GM20000 (cell line): ENCODE measurements around the gene CERS6.

Experiments used
- DNase-seq: peaks from one replicate; pipeline ENCODE4 v3.0.0; 2012; ENCODE audit warnings: low spot score
- TF ChIP-seq, protein P1 (sequence below): IDR thresholded peaks from 2 replicates; pipeline ENCODE4 v1.5.1; 2012; ENCODE audit warnings: mild to moderate bottlenecking, control low read depth; ENCODE audit errors: extremely low read depth, missing control alignments

Gene CERS6

DNA sequence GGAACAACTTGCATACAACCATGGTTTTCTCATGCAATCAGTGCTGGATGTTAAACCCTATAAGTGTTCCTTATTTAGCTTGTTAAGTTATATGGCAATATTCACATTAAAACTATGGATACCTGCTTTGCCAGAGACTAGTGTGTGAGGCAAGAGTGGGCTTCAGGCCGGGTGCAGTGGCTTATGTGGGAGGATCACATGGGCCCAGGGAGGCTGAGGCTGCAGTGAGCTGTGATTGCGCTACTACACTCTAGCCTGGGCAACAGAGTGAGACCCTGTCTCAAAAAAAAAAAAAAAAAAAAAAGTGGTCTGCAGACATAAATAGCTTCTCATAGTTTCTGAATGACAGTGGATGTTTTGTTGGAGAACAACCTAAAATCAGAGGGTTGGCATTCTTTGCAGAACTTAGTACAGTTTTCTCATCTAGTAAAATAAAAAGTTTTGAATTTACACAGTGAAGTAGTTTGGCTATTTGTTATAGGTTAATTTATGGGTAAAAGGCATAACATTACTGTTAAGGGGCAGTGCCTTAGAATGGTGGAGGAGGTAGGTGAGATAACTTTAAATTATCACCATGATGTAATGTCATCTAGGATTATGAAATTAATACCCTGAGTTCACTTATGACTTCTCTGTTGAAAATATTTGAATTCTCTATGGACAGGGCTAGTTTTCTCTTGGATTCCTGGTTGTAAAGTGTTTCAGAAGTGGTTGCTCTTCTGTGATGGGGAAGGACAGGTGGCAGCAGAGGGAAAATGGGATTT is 5.3 kb downstream of the CERS6 start:
- DNase-seq, result no peak
- TF ChIP-seq, protein P1, sequence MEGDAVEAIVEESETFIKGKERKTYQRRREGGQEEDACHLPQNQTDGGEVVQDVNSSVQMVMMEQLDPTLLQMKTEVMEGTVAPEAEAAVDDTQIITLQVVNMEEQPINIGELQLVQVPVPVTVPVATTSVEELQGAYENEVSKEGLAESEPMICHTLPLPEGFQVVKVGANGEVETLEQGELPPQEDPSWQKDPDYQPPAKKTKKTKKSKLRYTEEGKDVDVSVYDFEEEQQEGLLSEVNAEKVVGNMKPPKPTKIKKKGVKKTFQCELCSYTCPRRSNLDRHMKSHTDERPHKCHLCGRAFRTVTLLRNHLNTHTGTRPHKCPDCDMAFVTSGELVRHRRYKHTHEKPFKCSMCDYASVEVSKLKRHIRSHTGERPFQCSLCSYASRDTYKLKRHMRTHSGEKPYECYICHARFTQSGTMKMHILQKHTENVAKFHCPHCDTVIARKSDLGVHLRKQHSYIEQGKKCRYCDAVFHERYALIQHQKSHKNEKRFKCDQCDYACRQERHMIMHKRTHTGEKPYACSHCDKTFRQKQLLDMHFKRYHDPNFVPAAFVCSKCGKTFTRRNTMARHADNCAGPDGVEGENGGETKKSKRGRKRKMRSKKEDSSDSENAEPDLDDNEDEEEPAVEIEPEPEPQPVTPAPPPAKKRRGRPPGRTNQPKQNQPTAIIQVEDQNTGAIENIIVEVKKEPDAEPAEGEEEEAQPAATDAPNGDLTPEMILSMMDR, result no peak

DNA sequence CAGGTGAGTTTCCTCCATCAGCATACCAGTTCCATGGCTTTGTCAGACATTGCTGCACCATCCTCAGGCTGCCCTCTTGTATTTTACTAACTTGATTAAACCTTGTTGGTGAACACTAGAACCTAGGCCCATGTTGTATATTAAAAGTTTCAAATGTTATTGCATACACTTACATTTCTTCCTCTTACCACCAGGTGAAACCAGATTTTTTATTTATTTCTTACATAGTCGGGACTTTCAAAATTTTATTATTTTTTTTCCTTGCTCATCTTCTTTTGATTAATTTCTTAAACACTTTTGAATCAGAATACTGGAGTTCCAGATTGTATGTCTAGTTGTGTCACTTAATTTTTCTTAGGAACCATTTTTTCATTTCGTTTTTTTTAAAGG is 5.9 kb downstream of the CERS6 start:
- TF ChIP-seq, protein P1, result no peak
- DNase-seq, result no peak

DNA sequence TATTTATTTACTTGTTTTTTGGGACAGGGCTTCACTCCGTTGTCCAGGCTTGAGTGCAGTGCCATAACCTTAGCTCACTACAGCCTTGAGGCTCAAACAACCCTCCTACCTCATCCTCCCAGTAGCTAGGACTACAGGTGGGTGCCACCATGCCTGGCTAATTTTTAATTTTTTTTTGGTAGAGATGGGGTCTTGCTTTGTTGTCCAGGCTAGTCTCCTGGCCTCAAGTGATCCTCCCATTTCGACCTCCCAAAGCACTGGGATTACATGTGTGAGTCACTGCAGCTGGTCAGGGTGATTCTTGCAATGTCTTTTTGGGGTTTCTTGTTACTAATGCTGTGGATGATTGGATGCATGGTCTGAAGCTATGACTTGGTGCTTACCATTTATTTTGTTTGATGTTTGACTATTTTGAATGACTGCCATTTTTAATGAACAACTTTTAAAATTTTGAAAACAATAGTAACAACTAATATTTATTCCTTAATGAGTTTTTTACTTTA is 6.5 kb downstream of the CERS6 start:
- TF ChIP-seq, protein P1, result no peak
- DNase-seq, result no peak

DNA sequence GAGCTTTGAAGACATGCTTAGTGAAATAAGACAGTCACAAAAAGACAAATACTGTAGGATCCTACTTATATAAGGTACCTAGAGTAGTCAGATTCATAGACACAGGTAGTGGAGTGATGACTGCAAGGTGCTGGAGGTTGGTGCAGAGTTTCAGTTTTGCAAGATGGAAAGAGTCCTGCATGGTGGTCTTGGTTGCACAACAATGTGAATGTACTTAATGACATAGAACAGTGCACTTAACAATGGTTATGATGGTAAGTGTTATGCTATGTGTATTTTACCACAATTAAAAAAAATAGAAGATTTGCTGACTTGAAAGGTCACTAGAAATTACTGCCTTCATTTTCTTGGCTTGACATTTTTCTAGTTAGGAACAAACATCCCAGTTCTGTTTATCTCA is 9.5 kb downstream of the CERS6 start:
- no peak for DNase-seq
- TF ChIP-seq, protein P1, result no peak

DNA sequence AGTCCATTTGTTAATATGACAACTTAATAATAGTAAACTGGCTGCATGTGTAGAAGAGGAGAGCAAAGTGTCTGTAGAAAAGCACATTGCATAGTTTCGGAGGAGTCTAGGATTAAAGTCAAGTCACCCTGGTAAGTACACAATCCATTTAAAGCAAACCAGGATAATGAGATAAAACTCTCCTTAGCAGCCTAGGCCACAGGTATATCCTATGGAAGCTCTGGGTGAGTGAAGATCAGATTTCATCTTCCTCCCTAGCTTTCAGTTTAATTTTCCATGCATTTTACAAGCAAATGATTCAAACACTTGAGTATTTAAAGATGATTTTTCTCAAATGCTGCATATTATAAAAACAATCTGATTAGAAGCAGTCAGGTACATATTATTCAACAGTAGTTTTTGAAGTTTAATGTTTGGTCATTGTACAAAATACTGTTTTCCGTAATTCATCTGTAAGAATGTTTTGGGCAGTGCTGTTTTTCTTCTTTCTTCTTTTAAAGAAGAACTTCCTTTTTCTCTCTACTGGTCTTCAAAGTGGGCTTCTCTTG is 10.2 kb downstream of the CERS6 start:
- DNase-seq, result no peak
- TF ChIP-seq, protein P1, result no peak

DNA sequence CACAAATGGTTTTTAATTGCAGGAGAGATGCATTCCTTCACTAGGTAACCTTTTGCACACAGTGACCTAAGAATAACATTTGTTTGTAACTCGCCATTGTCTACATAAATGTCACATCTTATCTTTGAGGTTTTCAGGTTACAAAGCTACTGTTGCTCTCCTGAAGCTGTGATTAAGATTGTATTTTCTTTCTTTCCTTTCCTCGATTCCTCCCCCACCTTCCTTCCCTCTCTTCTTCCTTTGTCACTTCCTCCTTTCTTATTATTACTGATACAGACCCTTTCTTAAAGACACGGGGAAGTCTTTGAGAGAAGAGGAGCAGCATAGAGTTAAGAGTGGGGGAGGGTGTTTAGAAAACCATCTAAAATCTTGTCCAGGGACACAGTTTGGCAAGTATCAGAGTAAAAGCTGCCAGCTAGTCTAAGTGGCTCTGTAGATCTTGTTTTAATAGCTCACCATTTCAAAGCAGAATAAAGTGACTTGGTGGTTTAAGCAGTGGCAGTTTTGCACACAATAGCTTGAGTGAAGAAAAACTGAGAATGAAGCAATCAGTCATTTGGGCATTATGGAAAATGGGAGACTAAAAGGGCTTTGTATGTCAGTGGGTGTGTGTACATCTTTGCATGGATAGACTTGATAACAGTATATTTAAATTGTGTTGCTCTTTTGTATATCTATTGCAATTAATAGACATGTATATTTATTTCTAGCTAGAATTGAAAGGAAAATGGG is 10.9 kb downstream of the CERS6 start:
- DNase-seq, result no peak
- TF ChIP-seq, protein P1, result no peak

DNA sequence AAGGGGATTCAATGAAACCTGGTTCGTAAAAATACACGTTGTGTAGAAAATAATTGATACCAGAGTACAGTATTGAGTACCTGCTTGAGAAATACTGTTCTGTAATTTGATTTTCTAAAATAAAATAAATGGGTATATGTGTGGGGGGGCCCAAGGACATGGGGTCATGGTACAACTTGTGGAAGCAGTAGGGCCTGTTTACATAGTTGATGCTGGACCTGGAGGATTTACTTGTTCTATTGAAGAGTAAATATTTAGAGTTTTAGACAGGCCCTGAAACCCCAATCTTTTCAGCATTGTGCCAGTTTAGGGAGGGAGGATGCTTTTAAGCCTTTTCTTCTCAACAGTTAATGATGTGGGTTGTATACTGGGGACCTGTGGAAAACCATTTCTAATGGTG is 11.7 kb downstream of the CERS6 start:
- TF ChIP-seq, protein P1, result no peak

More for the DNA sequence above, 11.7 kb downstream of the CERS6 start:
- DNase-seq, result no peak
